ENCODE measurements around the gene PIEZO1.

The PIEZO1 gene

GRCh38 chr16:88752386-88753002 is 32.5 kb downstream of the PIEZO1 start:
- H3K4me1 ChIP-seq (ENCODE audit: control insufficient read depth in 1 of 2, insufficient read depth in 2 of 2, low read length in 2 of 2) = no peaks in the 10 kb centered on the region
- H3K27me3 ChIP-seq (ENCODE audit: control insufficient read depth in 1 of 2, insufficient read depth in 2 of 2, low read length in 2 of 2) = no peaks in the 10 kb centered on the region
- H3K9me3 ChIP-seq (ENCODE audit: control insufficient read depth in 1 of 2, low read length in 2 of 2) = no peaks in the 10 kb centered on the region
- no peaks in the 10 kb centered on the region for H3K36me3 ChIP-seq (ENCODE audit: control insufficient read depth in 1 of 2, insufficient read depth in 2 of 2, low read length in 2 of 2)
- H3K27ac ChIP-seq (ENCODE audit: low read depth, low read length) = no peak overlapping the region
- H3K9ac ChIP-seq (ENCODE audit: low read depth in 1 of 2, low read length in 2 of 2) = no peak overlapping the region
- H3K4me3 ChIP-seq (ENCODE audit: low read depth in 1 of 2, low read length in 2 of 2) = no peak overlapping the region

- no peak overlapping the region for H3K9ac ChIP-seq (ENCODE audit: low read depth in 1 of 2, low read length in 2 of 2)
- no peak overlapping the region for H3K4me3 ChIP-seq (ENCODE audit: low read depth in 1 of 2, low read length in 2 of 2)
- no peaks in the 10 kb centered on the region for H3K36me3 ChIP-seq (ENCODE audit: control insufficient read depth in 1 of 2, insufficient read depth in 2 of 2, low read length in 2 of 2)
- no peaks in the 10 kb centered on the region for H3K27me3 ChIP-seq (ENCODE audit: control insufficient read depth in 1 of 2, insufficient read depth in 2 of 2, low read length in 2 of 2)
- peaks cover 0 to 4% of the 10 kb centered on the region in 2 donors for H3K4me1 ChIP-seq (ENCODE audit: control insufficient read depth in 1 of 2, insufficient read depth in 2 of 2, low read length in 2 of 2)
- no peaks in the 10 kb centered on the region for H3K9me3 ChIP-seq (ENCODE audit: control insufficient read depth in 1 of 2, low read length in 2 of 2)
- H3K27ac ChIP-seq (ENCODE audit: low read depth, low read length) = no peak overlapping the region
Observed at GRCh38 chr16:88750854-88751253, 34.2 kb downstream of the PIEZO1 start.

- Histone ChIP-seq H3K9ac (ENCODE audit: low read depth in 1 of 2, low read length in 2 of 2) (no peak overlapping the region), H3K4me1 (ENCODE audit: control insufficient read depth in 1 of 2, insufficient read depth in 2 of 2, low read length in 2 of 2) (peaks cover 0 to 6% of the 10 kb centered on the region in 2 donors), H3K4me3 (ENCODE audit: low read depth in 1 of 2, low read length in 2 of 2) (no peak overlapping the region), H3K36me3 (ENCODE audit: control insufficient read depth in 1 of 2, insufficient read depth in 2 of 2, low read length in 2 of 2) (no peaks in the 10 kb centered on the region), H3K9me3 (ENCODE audit: control insufficient read depth in 1 of 2, low read length in 2 of 2) (no peaks in the 10 kb centered on the region), H3K27ac (ENCODE audit: low read depth, low read length) (no peak overlapping the region), H3K27me3 (ENCODE audit: control insufficient read depth in 1 of 2, insufficient read depth in 2 of 2, low read length in 2 of 2) (no peaks in the 10 kb centered on the region)
Observed at GRCh38 chr16:88749358-88749757, 35.7 kb downstream of the PIEZO1 start.

GRCh38 chr16:88748364-88748763 is 36.7 kb downstream of the PIEZO1 start:
- no peak overlapping the region for H3K4me3 ChIP-seq (ENCODE audit: low read depth in 1 of 2, low read length in 2 of 2)
- peaks cover 7 to 15% of the 10 kb centered on the region in 2 donors for H3K4me1 ChIP-seq (ENCODE audit: control insufficient read depth in 1 of 2, insufficient read depth in 2 of 2, low read length in 2 of 2)
- no peaks in the 10 kb centered on the region for H3K36me3 ChIP-seq (ENCODE audit: control insufficient read depth in 1 of 2, insufficient read depth in 2 of 2, low read length in 2 of 2)
- no peak overlapping the region for H3K9ac ChIP-seq (ENCODE audit: low read depth in 1 of 2, low read length in 2 of 2)
- H3K27me3 ChIP-seq (ENCODE audit: control insufficient read depth in 1 of 2, insufficient read depth in 2 of 2, low read length in 2 of 2) = no peaks in the 10 kb centered on the region
- no peak overlapping the region for H3K27ac ChIP-seq (ENCODE audit: low read depth, low read length)
- H3K9me3 ChIP-seq (ENCODE audit: control insufficient read depth in 1 of 2, low read length in 2 of 2) = no peaks in the 10 kb centered on the region

- H3K4me3 ChIP-seq (ENCODE audit: low read depth in 1 of 2, low read length in 2 of 2) = no peak overlapping the region
- H3K9ac ChIP-seq (ENCODE audit: low read depth in 1 of 2, low read length in 2 of 2) = no peak overlapping the region
- no peaks in the 10 kb centered on the region for H3K27me3 ChIP-seq (ENCODE audit: control insufficient read depth in 1 of 2, insufficient read depth in 2 of 2, low read length in 2 of 2)
- no peaks in the 10 kb centered on the region for H3K9me3 ChIP-seq (ENCODE audit: control insufficient read depth in 1 of 2, low read length in 2 of 2)
- no peaks in the 10 kb centered on the region for H3K36me3 ChIP-seq (ENCODE audit: control insufficient read depth in 1 of 2, insufficient read depth in 2 of 2, low read length in 2 of 2)
- no peak overlapping the region for H3K27ac ChIP-seq (ENCODE audit: low read depth, low read length)
- peaks cover 9 to 21% of the 10 kb centered on the region in 2 donors for H3K4me1 ChIP-seq (ENCODE audit: control insufficient read depth in 1 of 2, insufficient read depth in 2 of 2, low read length in 2 of 2)
Observed at GRCh38 chr16:88747588-88748301, 37.3 kb downstream of the PIEZO1 start.

GRCh38 chr16:88746506-88746905 is 38.5 kb downstream of the PIEZO1 start:
- peaks cover 9 to 21% of the 10 kb centered on the region in 2 donors for H3K4me1 ChIP-seq (ENCODE audit: control insufficient read depth in 1 of 2, insufficient read depth in 2 of 2, low read length in 2 of 2)
- H3K4me3 ChIP-seq (ENCODE audit: low read depth in 1 of 2, low read length in 2 of 2) = no peak overlapping the region
- H3K27me3 ChIP-seq (ENCODE audit: control insufficient read depth in 1 of 2, insufficient read depth in 2 of 2, low read length in 2 of 2) = no peaks in the 10 kb centered on the region
- no peaks in the 10 kb centered on the region for H3K36me3 ChIP-seq (ENCODE audit: control insufficient read depth in 1 of 2, insufficient read depth in 2 of 2, low read length in 2 of 2)
- H3K9me3 ChIP-seq (ENCODE audit: control insufficient read depth in 1 of 2, low read length in 2 of 2) = no peaks in the 10 kb centered on the region
- H3K9ac ChIP-seq (ENCODE audit: low read depth in 1 of 2, low read length in 2 of 2) = no peak overlapping the region
- no peak overlapping the region for H3K27ac ChIP-seq (ENCODE audit: low read depth, low read length)

GRCh38 chr16:88744577-88745521 is 40.2 kb downstream of the PIEZO1 start:
- Histone ChIP-seq H3K27ac (ENCODE audit: low read depth, low read length) (no peak overlapping the region), H3K9me3 (ENCODE audit: control insufficient read depth in 1 of 2, low read length in 2 of 2) (no peaks in the 10 kb centered on the region), H3K27me3 (ENCODE audit: control insufficient read depth in 1 of 2, insufficient read depth in 2 of 2, low read length in 2 of 2) (no peaks in the 10 kb centered on the region), H3K9ac (ENCODE audit: low read depth in 1 of 2, low read length in 2 of 2) (no peak overlapping the region), H3K4me1 (ENCODE audit: control insufficient read depth in 1 of 2, insufficient read depth in 2 of 2, low read length in 2 of 2) (peaks cover 9 to 21% of the 10 kb centered on the region in 2 donors), H3K4me3 (ENCODE audit: low read depth in 1 of 2, low read length in 2 of 2) (no peak overlapping the region), H3K36me3 (ENCODE audit: control insufficient read depth in 1 of 2, insufficient read depth in 2 of 2, low read length in 2 of 2) (peaks cover 0 to 13% of the 10 kb centered on the region in 2 donors)

GRCh38 chr16:88743693-88744576 is 41.1 kb downstream of the PIEZO1 start:
- peaks cover 9 to 21% of the 10 kb centered on the region in 2 donors for H3K4me1 ChIP-seq (ENCODE audit: control insufficient read depth in 1 of 2, insufficient read depth in 2 of 2, low read length in 2 of 2)
- no peak overlapping the region for H3K9ac ChIP-seq (ENCODE audit: low read depth in 1 of 2, low read length in 2 of 2)
- H3K36me3 ChIP-seq (ENCODE audit: control insufficient read depth in 1 of 2, insufficient read depth in 2 of 2, low read length in 2 of 2) = peaks cover 0 to 13% of the 10 kb centered on the region in 2 donors
- H3K27me3 ChIP-seq (ENCODE audit: control insufficient read depth in 1 of 2, insufficient read depth in 2 of 2, low read length in 2 of 2) = no peaks in the 10 kb centered on the region
- no peak overlapping the region for H3K27ac ChIP-seq (ENCODE audit: low read depth, low read length)
- H3K9me3 ChIP-seq (ENCODE audit: control insufficient read depth in 1 of 2, low read length in 2 of 2) = no peaks in the 10 kb centered on the region
- no peak overlapping the region for H3K4me3 ChIP-seq (ENCODE audit: low read depth in 1 of 2, low read length in 2 of 2)

GRCh38 chr16:88742896-88743605 is 42.0 kb downstream of the PIEZO1 start:
- no peaks in the 10 kb centered on the region for H3K27me3 ChIP-seq (ENCODE audit: control insufficient read depth in 1 of 2, insufficient read depth in 2 of 2, low read length in 2 of 2)
- no peaks in the 10 kb centered on the region for H3K9me3 ChIP-seq (ENCODE audit: control insufficient read depth in 1 of 2, low read length in 2 of 2)
- no peak overlapping the region for H3K9ac ChIP-seq (ENCODE audit: low read depth in 1 of 2, low read length in 2 of 2)
- H3K27ac ChIP-seq (ENCODE audit: low read depth, low read length) = no peak overlapping the region
- H3K4me1 ChIP-seq (ENCODE audit: control insufficient read depth in 1 of 2, insufficient read depth in 2 of 2, low read length in 2 of 2) = peaks cover 9 to 21% of the 10 kb centered on the region in 2 donors
- peaks cover 0 to 16% of the 10 kb centered on the region in 2 donors for H3K36me3 ChIP-seq (ENCODE audit: control insufficient read depth in 1 of 2, insufficient read depth in 2 of 2, low read length in 2 of 2)
- H3K4me3 ChIP-seq (ENCODE audit: low read depth in 1 of 2, low read length in 2 of 2) = no peak overlapping the region
